Osteoblast (primary cell): ENCODE data around the gene TNFAIP8L2. TPM values are rescaled to one million over a fixed set of nuclear protein-coding genes. Genes with fewer than 3 reads are reported as not detected.

Experiments
- DNase-seq: peaks from one replicate; pipeline ENCODE4 v3.0.0; 2011; ENCODE audit warnings: low spot score, mixed read lengths; ENCODE audit not compliant: insufficient read length; ENCODE audit errors: missing footprints
- H2AFZ ChIP-seq: 2 replicates; pipeline ENCODE4 v1.6.0; 2011; ENCODE audit warnings: mild to moderate bottlenecking, low read length
- H3K27ac ChIP-seq: 2 replicates; pipeline ENCODE4 v1.5.1; 2011; ENCODE audit warnings: mild to moderate bottlenecking, low read depth, low read length, moderate library complexity
- H3K27me3 ChIP-seq: 2 replicates; pipeline ENCODE4 v1.6.0; 2012; ENCODE audit warnings: mild to moderate bottlenecking, control low read depth, inconsistent platforms, low read length, moderate library complexity; ENCODE audit not compliant: insufficient read depth
- H3K36me3 ChIP-seq: 2 replicates; pipeline ENCODE4 v1.5.1; 2011; ENCODE audit warnings: mild to moderate bottlenecking, low read length, control low read depth, moderate library complexity; ENCODE audit not compliant: insufficient read depth
- H3K4me1 ChIP-seq: 2 replicates; pipeline ENCODE4 v1.5.1; 2011; ENCODE audit warnings: mild to moderate bottlenecking, low read length, control low read depth, moderate library complexity; ENCODE audit not compliant: insufficient read depth
- H3K4me2 ChIP-seq: 2 replicates; pipeline ENCODE4 v1.6.0; 2011; ENCODE audit warnings: mild to moderate bottlenecking, low read length; ENCODE audit not compliant: insufficient read depth
- H3K4me3 ChIP-seq: fragments of 200-600 bp; sonication (generic); 3 replicates; pipeline ENCODE4 v1.5.1; 2012; ENCODE audit warnings: mild to moderate bottlenecking, low read length, inconsistent platforms; ENCODE audit not compliant: insufficient read depth
- H3K79me2 ChIP-seq: 2 replicates; pipeline ENCODE4 v1.6.0; 2012; ENCODE audit warnings: mild to moderate bottlenecking, low read length, control low read depth, inconsistent platforms; ENCODE audit not compliant: insufficient read depth
- H3K9me3 ChIP-seq: 2 replicates; pipeline ENCODE4 v1.5.1; 2011; ENCODE audit warnings: low read depth, low read length, control low read depth
- H4K20me1 ChIP-seq: 2 replicates; pipeline ENCODE4 v1.6.0; 2012; ENCODE audit warnings: mild to moderate bottlenecking, low read length, control low read depth; ENCODE audit not compliant: insufficient read depth
- CTCF ChIP-seq: IDR thresholded peaks from 2 replicates; pipeline ENCODE4 v1.5.1; 2011; ENCODE audit warnings: mild to moderate bottlenecking, low read depth, low read length, moderate library complexity; ENCODE audit errors: extremely low read depth
- total RNA-seq: library from RNA; depleted of rRNA; stranded (reverse); fragments of >200 nt; gene quantifications from 2 replicates; pipeline ENCODE4 v1.2.3, GENCODE V29; 2012

TNFAIP8L2 gene
- total RNA-seq, 1 donor = not detected

- DNase-seq = no peak
- no peak for TF ChIP-seq CTCF
- no peaks in the 10 kb centered on the region for H4K20me1 ChIP-seq
- peak overlapping the region; percentile 67 for H3K27ac ChIP-seq
- H2AFZ ChIP-seq = peak overlapping the region; percentile 93
- peak overlapping the region; percentile 94 for H3K4me2 ChIP-seq
- peak overlapping the region; percentile 81 for H3K4me3 ChIP-seq
- peaks cover 22% of the 10 kb centered on the region for H3K4me1 ChIP-seq
- peaks cover 28% of the 10 kb centered on the region for H3K79me2 ChIP-seq
- peaks cover 30% of the 10 kb centered on the region for H3K36me3 ChIP-seq
- no peaks in the 10 kb centered on the region for H3K9me3 ChIP-seq
- no peaks in the 10 kb centered on the region for H3K27me3 ChIP-seq
Measured at GRCh38 chr1:151165281-151165737, 8.9 kb downstream of the TNFAIP8L2 start.

GRCh38 chr1:151165738-151166504 is 9.5 kb downstream of the TNFAIP8L2 start, which contains the start of the genes LYSMD1 and SCNM1:
Gene LYSMD1 (minus strand): TSS chr1:151165902. CDS start chr1:151165258, 644 bp downstream.
Gene SCNM1 (plus strand): TSS chr1:151166144. CDS start chr1:151166153, 9 bp downstream.
- DNase-seq = peak; percentile 95
- TF ChIP-seq CTCF = no peak
- Histone ChIP-seq H3K9me3 (no peaks in the 10 kb centered on the region), H3K27me3 (no peaks in the 10 kb centered on the region), H2AFZ (peak within 1 kb of the TSS; percentile 93), H4K20me1 (no peaks in the 10 kb centered on the region), H3K4me1 (peaks cover 22% of the 10 kb centered on the region), H3K27ac (peak within 1 kb of the TSS; percentile 84), H3K79me2 (peaks cover 28% of the 10 kb centered on the region), H3K36me3 (peaks cover 29% of the 10 kb centered on the region), H3K4me2 (peak within 1 kb of the TSS; percentile 94), H3K4me3 (peak within 1 kb of the TSS; percentile 81)

- peaks cover 22% of the 10 kb centered on the region for H3K4me1 ChIP-seq
- H3K36me3 ChIP-seq = peaks cover 31% of the 10 kb centered on the region
- H3K4me3 ChIP-seq = peak overlapping the region; percentile 81
- no peak for TF ChIP-seq CTCF
- H2AFZ ChIP-seq = peak overlapping the region; percentile 87
- peak overlapping the region; percentile 94 for H3K4me2 ChIP-seq
- no peaks in the 10 kb centered on the region for H3K9me3 ChIP-seq
- peak overlapping the region; percentile 84 for H3K27ac ChIP-seq
- no peaks in the 10 kb centered on the region for H3K27me3 ChIP-seq
- H4K20me1 ChIP-seq = no peaks in the 10 kb centered on the region
- H3K79me2 ChIP-seq = peaks cover 28% of the 10 kb centered on the region
- peak; percentile 94 for DNase-seq
Measured at GRCh38 chr1:151166505-151166956, 10.1 kb downstream of the TNFAIP8L2 start.

GRCh38 chr1:151167116-151167515 is 10.7 kb downstream of the TNFAIP8L2 start:
- Histone ChIP-seq H3K27ac (peak overlapping the region; percentile 84), H3K9me3 (no peaks in the 10 kb centered on the region), H3K4me2 (peak overlapping the region; percentile 94), H4K20me1 (no peaks in the 10 kb centered on the region), H3K79me2 (peaks cover 28% of the 10 kb centered on the region), H3K4me3 (peak overlapping the region; percentile 81), H3K36me3 (peaks cover 28% of the 10 kb centered on the region), H3K4me1 (peaks cover 25% of the 10 kb centered on the region), H3K27me3 (no peaks in the 10 kb centered on the region), H2AFZ (no peak overlapping the region)
- no peak for DNase-seq
- TF ChIP-seq CTCF = no peak
